Measurements from ENCODE around the gene SHOX.
"Not testable (repeated sequence)": the region's sequence is repeated elsewhere in the genome, so short reads cannot be mapped to it uniquely, and the experiment has no call there.

SHOX gene

DNA sequence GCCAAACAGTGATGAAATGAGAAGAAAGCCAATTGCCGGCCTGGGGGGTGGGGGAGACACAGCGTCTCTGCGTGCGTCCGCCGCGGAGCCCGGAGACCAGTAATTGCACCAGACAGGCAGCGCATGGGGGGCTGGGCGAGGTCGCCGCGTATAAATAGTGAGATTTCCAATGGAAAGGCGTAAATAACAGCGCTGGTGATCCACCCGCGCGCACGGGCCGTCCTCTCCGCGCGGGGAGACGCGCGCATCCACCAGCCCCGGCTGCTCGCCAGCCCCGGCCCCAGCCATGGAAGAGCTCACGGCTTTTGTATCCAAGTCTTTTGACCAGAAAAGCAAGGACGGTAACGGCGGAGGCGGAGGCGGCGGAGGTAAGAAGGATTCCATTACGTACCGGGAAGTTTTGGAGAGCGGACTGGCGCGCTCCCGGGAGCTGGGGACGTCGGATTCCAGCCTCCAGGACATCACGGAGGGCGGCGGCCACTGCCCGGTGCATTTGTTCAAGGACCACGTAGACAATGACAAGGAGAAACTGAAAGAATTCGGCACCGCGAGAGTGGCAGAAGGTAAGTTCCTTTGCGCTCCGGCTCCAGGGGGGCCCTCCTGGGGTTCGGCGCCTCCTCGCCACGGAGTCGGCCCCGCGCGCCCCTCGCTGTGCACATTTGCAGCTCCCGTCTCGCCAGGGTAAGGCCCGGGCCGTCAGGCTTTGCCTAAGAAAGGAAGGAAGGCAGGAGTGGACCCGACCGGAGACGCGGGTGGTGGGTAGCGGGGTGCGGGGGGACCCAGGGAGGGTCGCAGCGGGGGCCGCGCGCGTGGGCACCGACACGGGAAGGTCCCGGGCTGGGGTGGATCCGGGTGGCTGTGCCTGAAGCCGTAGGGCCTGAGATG, at the start of gene SHOX:
TSS of gene SHOX (plus strand) at position 180 of the 885 bp plus-strand sequence. CDS start at position 287, 107 bp downstream.
- H3K4me3 Mint-ChIP-seq: no peak within 1 kb of the TSS
- H3K27ac Mint-ChIP-seq: peak within 1 kb of the TSS; percentile 40
- H3K4me1 Mint-ChIP-seq (ENCODE audit: low read depth): peaks cover 3% of the 10 kb centered on the region
- no peak for DNase-seq
- H3K9me3 Mint-ChIP-seq: no peaks in the 10 kb centered on the region
- H3K27me3 Mint-ChIP-seq: peaks cover 81% of the 10 kb centered on the region
- H3K36me3 Mint-ChIP-seq (ENCODE audit: low read depth): no peaks in the 10 kb centered on the region

GRCh38 chrX:581066-581465, 49.5 kb upstream of the SHOX start:
- Mint-ChIP-seq H3K4me1 (ENCODE audit: low read depth) (no peaks in the 10 kb centered on the region), H3K27me3 (no peaks in the 10 kb centered on the region), H3K27ac (no peak overlapping the region), H3K9me3 (no peaks in the 10 kb centered on the region), H3K36me3 (ENCODE audit: low read depth) (no peaks in the 10 kb centered on the region), H3K4me3 (no peak overlapping the region)
- no peak for DNase-seq

DNA sequence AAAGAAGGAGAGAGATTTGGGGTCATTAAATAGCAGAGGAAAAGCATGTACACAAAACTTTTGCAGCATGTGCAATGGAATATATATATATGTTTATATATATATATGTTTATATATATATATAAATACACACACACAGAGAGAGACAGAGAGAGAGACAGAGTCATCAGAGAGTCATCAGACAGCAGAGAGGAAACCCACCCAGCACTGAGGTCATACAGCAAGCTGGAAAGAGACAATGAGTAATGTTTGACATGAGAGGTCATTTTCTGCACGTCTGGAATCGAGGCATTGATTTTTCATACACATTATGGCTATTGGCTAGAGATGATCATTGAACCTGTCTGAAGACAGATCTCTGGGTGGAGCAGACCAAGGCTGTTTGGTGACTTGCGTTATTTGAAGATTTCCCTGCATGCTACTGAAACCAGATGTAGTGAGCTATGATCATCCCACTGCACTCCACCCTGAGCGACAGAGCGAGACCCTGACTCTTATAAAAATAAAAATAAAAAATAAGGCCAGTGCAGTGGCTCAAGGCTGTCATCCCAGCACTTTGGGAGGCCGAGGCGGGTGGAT, 48.8 kb upstream of the SHOX start:
- H3K36me3 Mint-ChIP-seq (ENCODE audit: low read depth): no peaks in the 10 kb centered on the region
- H3K27me3 Mint-ChIP-seq: no peaks in the 10 kb centered on the region
- no peaks in the 10 kb centered on the region for H3K9me3 Mint-ChIP-seq
- no peak for DNase-seq
- no peak overlapping the region for H3K27ac Mint-ChIP-seq
- no peaks in the 10 kb centered on the region for H3K4me1 Mint-ChIP-seq (ENCODE audit: low read depth)
- no peak overlapping the region for H3K4me3 Mint-ChIP-seq

DNA sequence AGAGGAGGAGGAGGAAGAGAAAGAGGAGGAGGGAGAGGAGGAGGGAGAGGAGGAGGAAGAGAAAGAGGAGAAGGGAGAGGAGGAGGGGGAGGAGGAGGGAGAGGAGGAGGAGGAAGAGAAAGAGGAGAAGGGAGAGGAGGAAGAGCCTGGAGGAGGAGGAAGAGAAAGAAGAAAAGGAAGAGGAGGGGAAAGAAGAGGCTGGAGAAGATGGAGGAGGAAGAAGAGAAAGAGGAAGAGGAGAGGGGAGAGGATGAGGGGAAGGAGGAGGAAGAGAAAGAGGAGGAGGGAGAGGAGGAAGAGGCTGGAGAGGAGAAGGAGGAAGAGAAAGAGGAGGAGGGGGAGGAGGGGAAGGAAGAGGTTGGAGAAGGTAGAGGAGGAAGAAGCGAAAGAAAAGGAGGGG, 46.0 kb upstream of the SHOX start:
- no peak for DNase-seq
- no peak overlapping the region for H3K27ac Mint-ChIP-seq
- no peak overlapping the region for H3K4me3 Mint-ChIP-seq
- no peaks in the 10 kb centered on the region for H3K4me1 Mint-ChIP-seq (ENCODE audit: low read depth)
- no peaks in the 10 kb centered on the region for H3K36me3 Mint-ChIP-seq (ENCODE audit: low read depth)
- H3K27me3 Mint-ChIP-seq: no peaks in the 10 kb centered on the region
- H3K9me3 Mint-ChIP-seq: no peaks in the 10 kb centered on the region

DNA sequence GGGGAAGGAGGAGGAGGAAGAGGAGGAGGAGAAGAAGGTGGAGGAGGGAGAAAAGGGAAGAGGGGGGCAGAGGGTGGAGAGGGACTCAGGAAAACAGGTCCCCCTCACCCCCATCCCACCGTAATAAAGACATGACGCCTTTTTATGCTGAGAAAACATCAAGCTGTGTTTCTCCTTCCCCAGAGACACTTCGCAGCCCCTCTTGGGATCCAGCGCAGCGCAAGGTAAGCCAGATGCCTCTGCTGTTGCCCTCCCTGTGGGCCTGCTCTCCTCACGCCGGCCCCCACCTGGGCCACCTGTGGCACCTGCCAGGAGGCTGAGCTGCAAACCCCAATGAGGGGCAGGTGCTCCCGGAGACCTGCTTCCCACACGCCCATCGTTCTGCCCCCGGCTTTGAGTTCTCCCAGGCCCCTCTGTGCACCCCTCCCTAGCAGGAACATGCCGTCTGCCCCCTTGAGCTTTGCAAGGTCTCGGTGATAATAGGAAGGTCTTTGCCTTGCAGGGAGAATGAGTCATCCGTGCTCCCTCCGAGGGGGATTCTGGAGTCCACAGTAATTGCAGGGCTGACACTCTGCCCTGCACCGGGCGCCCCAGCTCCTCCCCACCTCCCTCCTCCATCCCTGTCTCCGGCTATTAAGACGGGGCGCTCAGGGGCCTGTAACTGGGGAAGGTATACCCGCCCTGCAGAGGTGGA, 45.3 kb upstream of the SHOX start:
- Mint-ChIP-seq H3K4me1 (ENCODE audit: low read depth) (no peaks in the 10 kb centered on the region), H3K4me3 (no peak overlapping the region), H3K36me3 (ENCODE audit: low read depth) (no peaks in the 10 kb centered on the region), H3K27me3 (no peaks in the 10 kb centered on the region), H3K9me3 (no peaks in the 10 kb centered on the region), H3K27ac (no peak overlapping the region)
- no peak for DNase-seq

DNA sequence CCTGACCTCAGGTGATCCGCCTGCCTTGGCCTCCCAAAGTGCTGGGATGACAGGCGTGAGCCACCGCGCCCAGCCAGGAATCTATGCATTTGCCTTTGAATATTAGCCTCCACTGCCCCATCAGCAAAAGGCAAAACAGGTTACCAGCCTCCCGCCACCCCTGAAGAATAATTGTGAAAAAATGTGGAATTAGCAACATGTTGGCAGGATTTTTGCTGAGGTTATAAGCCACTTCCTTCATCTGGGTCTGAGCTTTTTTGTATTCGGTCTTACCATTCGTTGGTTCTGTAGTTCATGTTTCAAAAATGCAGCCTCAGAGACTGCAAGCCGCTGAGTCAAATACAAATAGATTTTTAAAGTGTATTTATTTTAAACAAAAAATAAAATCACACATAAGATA, 44.2 kb upstream of the SHOX start:
- Mint-ChIP-seq H3K4me1 (ENCODE audit: low read depth) (no peaks in the 10 kb centered on the region), H3K27me3 (no peaks in the 10 kb centered on the region), H3K27ac (no peak overlapping the region), H3K36me3 (ENCODE audit: low read depth) (no peaks in the 10 kb centered on the region), H3K4me3 (no peak overlapping the region), H3K9me3 (no peaks in the 10 kb centered on the region)
- no peak for DNase-seq

DNA sequence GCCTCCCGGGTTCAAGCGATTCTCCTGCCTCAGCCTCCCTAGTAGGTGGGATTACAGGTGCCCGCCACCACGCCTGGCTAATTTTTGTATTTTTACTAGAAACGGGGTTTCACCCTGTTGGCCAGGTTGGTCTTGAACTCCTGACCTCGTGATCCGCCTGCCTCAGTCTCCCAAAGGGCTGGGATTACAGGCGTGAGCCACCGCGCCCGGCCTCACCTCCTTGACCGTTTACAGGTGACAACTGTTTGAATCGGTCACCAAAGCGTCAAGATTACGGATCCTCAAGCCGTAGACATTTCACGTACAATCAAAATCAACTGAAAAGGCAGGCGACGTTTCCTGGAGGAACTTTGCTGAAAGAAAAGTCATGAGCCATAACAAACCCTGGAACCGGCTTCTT, 41.3 kb upstream of the SHOX start:
- not testable (repeated sequence) for H3K4me3 Mint-ChIP-seq; H3K9me3 Mint-ChIP-seq; H3K4me1 Mint-ChIP-seq (ENCODE audit: low read depth); H3K27me3 Mint-ChIP-seq; DNase-seq; H3K27ac Mint-ChIP-seq; H3K36me3 Mint-ChIP-seq (ENCODE audit: low read depth)

DNA sequence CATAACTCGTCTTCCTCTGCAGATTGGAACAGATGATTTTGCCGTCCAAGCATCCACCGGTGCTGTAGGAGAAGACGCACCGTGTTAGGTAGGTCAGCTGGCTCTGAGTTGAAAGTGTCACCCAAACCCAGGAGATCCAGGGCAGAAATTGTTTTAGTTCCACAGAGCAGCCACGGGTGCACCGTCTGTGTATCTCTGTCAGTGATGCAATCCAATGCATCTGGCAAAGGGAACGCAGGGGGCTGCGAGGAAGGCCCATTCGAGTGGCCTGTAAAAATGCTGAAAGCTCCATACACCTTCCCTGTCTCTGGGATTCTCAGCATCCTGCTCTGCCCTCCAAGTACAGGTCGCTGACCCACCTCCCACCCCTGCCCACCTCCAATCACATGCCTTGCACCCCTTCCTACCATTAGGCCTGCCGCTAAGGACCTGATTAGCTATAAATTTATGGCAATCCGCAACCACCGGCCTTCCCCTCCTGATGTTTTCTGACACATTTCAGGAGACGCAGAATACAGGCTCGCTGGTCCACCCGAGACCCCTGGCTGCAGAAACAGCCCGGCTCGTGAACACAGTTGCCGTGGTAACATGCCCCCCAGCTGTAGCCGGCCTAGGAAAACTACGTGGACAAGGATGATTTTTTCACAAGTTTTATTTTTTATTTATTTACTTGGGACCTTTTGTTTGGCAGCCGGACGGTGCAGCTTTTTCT, 39.7 kb upstream of the SHOX start:
- Mint-ChIP-seq H3K27me3 (no peaks in the 10 kb centered on the region), H3K4me3 (no peak overlapping the region), H3K4me1 (ENCODE audit: low read depth) (no peaks in the 10 kb centered on the region), H3K9me3 (peaks cover 9% of the 10 kb centered on the region), H3K36me3 (ENCODE audit: low read depth) (no peaks in the 10 kb centered on the region), H3K27ac (no peak overlapping the region)
- no peak for DNase-seq

GRCh38 chrX:599837-600715, 30.5 kb upstream of the SHOX start:
- no peak overlapping the region for H3K27ac Mint-ChIP-seq
- no peak overlapping the region for H3K4me3 Mint-ChIP-seq
- H3K9me3 Mint-ChIP-seq: peaks cover 24% of the 10 kb centered on the region
- no peaks in the 10 kb centered on the region for H3K4me1 Mint-ChIP-seq (ENCODE audit: low read depth)
- H3K27me3 Mint-ChIP-seq: no peaks in the 10 kb centered on the region
- DNase-seq: no peak
- H3K36me3 Mint-ChIP-seq (ENCODE audit: low read depth): no peaks in the 10 kb centered on the region

DNA sequence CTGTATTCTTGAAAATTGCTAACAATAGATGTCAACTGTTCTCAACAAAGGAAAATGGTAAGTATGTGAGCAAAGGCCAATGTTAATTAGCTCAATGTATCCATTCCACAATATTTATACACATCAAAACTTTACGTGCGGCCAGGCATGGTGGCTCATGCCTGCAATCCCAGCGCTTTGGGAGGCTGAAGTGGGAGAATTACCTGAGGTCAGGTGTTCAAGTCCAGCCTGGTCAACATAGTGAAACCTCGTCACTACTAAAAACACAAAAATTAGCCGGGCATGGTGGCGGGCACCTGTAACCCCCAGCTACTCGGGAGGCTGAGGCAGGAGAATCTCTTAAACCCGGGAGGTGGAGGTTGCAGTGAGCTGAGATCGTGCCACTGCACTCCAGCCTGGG, 27.6 kb upstream of the SHOX start:
- not testable (repeated sequence) for H3K4me1 Mint-ChIP-seq (ENCODE audit: low read depth); H3K36me3 Mint-ChIP-seq (ENCODE audit: low read depth); H3K27ac Mint-ChIP-seq; DNase-seq; H3K9me3 Mint-ChIP-seq; H3K4me3 Mint-ChIP-seq; H3K27me3 Mint-ChIP-seq

- DNase-seq; H3K4me1 Mint-ChIP-seq (ENCODE audit: low read depth); H3K27me3 Mint-ChIP-seq; H3K9me3 Mint-ChIP-seq; H3K4me3 Mint-ChIP-seq; H3K36me3 Mint-ChIP-seq (ENCODE audit: low read depth); H3K27ac Mint-ChIP-seq: not testable (repeated sequence)
Observed at GRCh38 chrX:604616-605015, 26.0 kb upstream of the SHOX start.

GRCh38 chrX:608088-608487, 22.5 kb upstream of the SHOX start:
- peaks cover 21% of the 10 kb centered on the region for H3K9me3 Mint-ChIP-seq
- H3K4me3 Mint-ChIP-seq; H3K4me1 Mint-ChIP-seq (ENCODE audit: low read depth); DNase-seq; H3K27me3 Mint-ChIP-seq; H3K36me3 Mint-ChIP-seq (ENCODE audit: low read depth); H3K27ac Mint-ChIP-seq: not testable (repeated sequence)

DNA sequence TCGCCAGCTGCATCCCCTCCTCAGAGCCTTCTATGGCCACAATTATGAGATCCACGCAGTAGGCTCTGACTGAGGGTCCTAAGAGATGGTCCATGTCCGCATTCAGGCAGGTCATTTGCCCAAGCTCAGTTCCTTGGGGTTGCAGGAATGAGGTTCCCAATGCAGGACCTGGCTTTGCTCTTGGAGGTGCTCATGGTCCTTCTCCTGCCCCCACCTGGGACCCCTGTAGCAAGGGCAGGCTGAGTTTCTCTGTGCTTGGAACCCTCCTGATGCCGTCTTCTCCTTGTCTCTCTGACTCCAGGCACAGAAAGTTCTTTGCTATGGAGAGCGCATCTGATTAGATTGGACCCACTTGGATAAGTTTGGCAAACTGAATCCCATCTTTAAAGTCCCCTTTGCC, 16.5 kb upstream of the SHOX start:
- Mint-ChIP-seq H3K9me3 (peaks cover 21% of the 10 kb centered on the region), H3K4me3 (no peak overlapping the region), H3K4me1 (ENCODE audit: low read depth) (no peaks in the 10 kb centered on the region), H3K27me3 (peaks cover 37% of the 10 kb centered on the region), H3K27ac (no peak overlapping the region), H3K36me3 (ENCODE audit: low read depth) (no peaks in the 10 kb centered on the region)
- DNase-seq: no peak

GRCh38 chrX:617401-617800, 13.2 kb upstream of the SHOX start:
- DNase-seq: no peak
- H3K36me3 Mint-ChIP-seq (ENCODE audit: low read depth): no peaks in the 10 kb centered on the region
- H3K4me3 Mint-ChIP-seq: no peak overlapping the region
- H3K27ac Mint-ChIP-seq: no peak overlapping the region
- no peaks in the 10 kb centered on the region for H3K4me1 Mint-ChIP-seq (ENCODE audit: low read depth)
- H3K9me3 Mint-ChIP-seq: peaks cover 1% of the 10 kb centered on the region
- H3K27me3 Mint-ChIP-seq: peaks cover 58% of the 10 kb centered on the region
